CD4-positive, alpha-beta T cell treated with Interleukin-10 for 1 hour (primary cell): ENCODE results near the gene FCN2.

Source experiments
- DNase-seq: peaks from one replicate; pipeline ENCODE4 v3.0.0-alpha.2; 2020

FCN2 gene

DNA sequence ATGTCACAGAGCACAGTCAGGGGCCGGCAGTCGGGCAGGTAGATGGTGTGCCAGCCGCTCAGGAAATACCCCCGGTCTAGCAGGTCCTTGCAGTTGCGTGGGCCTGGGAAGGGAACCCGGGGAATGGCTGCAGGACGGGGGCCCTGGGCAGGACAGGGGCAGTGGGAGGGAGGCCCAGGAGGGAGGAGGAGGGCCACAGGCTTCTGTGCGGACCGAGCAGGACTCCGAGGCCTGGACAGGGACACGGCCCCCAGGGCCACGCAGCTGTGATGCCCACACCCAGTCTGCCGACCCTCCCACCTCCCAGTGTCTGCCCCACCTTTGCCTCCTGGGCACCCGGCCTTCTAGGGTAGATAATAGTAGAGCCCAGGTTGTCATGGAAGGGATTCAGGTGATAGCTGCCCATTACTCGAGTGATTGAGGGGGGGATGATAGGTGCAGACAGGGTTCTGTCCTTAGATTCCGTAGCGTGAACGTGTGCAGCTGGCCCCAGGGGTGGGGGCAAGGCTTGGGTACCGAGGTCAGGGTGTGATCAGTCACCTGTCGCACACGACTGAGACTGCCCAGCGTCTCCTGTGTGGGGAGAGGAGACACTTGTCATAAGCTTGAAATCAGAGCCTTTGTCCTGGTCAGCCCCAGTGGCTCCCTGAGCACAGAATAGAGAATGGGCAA, 32.6 kb downstream of the FCN2 start:
- DNase-seq, result no peak

DNA sequence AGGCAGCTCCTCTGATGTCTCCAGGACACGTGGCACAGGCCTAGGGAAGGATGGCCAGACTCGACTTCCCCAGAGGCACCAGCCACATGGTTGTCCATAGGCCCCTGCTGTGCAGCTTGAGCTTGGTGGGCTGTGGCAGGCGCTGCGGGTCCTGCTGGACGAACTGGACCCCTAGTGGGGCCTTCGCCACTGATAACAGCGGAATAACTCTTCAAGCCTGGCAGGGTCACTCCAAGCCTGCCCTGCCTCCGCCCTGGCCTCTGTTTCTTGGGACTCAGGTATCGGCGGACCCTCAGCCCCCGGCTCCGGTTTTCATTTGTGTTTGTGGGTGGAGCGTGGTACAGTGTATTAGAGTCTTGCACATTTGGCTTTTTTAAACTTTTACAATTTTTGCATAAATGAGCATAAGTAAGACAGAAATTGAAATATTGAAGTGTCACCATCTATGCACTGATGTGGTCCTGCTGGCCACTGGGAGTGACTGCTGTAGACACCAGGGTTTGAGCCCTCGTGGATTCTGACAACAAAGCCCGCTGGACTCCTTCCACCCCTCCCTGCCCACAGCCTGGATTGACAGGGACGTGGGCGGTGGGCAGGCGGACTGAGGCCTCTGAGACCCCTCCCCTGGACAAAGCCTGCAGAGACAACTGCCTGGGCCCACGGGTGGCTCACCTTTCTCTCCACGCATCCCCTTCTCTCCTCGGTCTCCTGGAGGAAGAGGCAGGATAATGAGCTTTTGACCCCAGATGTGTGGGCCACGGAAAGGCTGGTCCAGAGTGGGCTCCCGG, 33.3 kb downstream of the FCN2 start:
- DNase-seq, result no peak

DNA sequence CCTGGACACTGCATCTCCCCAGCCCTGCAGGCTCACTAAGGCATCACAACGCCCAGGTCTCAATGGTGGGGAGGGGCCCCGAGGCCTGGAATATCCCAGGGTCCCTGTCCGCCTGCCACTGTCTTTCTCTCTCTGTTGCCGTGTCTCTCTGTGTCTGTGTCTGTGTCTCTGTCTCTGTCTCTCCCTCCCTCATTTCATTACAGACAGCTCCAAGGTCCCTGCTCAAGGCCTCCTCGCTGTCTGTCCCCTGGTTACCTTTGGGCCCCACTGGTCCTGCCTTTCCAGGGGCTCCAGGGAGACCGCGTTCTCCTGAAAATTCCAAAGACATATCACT, 33.9 kb downstream of the FCN2 start:
- no peak for DNase-seq

DNA sequence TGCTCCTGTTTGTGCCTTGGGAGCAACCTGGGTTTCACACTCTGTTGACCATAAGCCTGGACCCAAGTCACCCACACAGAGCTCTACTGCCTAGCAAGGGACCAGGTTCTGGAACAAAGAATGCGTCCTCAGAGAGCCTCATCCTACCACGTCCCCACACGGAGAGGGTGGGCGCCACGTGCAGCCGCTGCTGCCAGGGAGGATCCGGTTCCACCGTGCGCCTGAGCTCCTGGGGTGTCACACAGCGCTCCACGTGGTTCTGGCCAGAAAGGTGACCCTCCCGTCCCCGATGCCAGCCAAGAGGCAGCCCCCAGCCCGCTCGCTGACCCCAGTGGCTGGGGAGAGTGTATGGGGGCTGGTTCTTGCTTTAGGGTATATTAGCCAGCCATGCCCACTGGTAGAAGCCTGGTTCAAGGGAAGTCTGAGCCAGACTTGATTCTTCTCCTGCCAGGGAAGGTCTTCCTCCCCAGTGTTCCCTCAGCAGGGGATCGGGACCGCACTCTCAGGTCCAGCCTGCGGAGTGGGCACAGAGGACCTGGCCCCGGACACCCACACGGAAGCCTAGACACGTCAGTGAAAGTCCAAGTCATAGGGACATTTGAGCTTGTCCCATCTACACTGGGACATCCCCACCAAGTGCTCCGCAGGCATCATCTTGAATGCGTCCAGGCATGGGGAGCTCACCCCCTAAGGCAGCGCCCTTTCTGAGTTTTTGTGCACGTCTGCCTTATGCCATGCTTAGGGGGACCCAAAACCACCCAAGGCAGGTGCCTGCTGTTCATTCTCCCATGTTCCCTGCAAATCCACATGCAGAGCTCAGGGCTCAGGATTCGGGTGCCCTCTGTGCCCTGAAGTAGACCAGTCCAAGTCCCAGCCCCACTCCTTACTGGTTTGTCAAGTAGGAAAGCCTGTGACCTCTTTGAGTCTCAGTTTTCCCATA, 34.7 kb downstream of the FCN2 start:
- no peak for DNase-seq

DNA sequence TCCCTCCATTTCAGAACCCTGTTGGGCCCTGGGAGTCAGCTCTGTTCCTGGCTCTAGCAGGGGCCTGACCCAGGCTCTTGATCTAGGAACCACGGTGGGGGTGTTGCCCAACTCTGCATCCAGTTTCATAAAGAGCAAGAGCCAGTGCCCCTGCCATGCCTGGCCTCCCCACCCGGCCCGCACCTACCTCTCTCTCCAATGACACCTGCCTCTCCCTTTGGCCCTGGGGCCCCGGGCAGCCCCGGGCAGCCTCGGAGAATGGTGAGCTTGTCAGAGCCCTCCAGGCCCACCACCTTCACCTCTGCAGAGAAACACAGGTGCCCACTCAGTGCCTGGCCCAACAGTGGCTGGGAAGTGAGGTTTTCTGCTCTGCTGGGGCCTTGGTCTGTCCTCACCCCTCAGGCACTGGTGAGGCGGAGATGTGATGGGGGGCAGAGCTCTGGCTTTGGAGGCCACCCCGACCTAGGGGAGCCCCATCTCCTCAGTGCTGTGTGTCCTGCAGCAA, 35.6 kb downstream of the FCN2 start:
- DNase-seq, result no peak

DNA sequence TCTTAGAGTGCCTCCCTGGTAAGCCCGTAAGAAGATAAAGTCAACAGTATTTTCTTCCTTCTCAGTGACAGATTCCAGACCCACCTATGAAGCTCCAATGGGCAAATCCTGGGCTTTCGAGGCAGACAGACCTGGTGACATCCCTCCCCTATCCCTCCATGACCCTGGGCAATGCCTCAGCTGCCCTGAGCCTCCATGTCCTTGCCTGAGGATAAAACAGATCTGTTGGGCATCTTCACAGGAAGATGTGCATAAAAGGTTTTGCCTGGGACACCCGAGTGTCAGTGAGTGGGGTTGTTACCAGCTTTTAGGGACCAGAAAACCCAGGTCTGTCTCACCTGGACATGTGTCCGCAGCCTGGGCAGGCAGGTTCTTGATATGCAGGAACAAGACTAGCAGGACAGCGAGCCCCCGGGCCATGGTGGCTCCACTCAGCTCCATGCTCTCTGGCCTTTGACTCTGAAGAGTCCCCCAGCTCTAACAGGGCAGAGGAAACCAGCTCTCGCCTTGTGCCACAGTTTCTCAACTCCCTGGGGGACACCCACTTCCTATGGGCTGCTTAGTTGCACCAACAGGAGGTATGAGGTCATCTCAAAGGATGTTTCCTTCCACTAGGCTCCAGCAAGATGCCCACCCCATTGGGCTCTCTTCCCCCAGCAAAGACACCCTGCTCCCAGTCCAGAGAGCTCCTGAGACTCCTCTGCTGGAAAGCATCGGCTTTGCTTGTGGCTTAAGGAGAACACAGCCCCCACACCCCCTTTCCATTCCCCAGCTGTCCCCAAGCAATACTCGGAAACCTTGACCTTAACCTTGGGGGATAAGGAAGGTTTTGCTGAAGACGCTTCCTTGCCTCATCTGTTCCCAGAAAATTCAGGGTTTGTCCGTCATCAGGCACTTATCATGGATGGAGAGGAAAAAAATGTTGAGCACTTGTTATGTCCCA, 37.1 kb downstream of the FCN2 start, which contains the start of gene FCN1:
Gene FCN1, minus strand, starts transcription at position 482 of the 943 bp plus-strand sequence. Its CDS starts 41 bp downstream, at position 441.
- DNase-seq, result no peak

DNA sequence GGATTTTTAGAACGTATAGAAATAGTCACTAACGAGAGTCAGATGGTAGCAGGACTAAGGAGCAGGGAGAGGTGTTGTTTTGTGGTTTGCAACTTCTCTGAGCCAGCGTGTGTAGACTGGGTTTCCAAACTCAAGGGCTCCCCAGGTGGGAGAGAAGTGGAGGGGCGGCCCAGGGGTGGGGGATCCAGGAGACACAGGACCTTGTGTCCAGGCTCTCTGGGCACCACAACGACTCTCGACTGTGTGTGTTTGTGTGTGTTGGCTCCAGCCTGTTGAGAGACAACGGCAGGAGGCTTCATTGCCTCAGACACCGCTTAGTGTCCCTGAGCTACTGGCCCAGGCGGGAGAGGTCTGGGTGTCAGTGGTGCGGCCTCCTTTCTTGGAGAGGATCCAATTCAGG, 38.0 kb downstream of the FCN2 start:
- no peak for DNase-seq

DNA sequence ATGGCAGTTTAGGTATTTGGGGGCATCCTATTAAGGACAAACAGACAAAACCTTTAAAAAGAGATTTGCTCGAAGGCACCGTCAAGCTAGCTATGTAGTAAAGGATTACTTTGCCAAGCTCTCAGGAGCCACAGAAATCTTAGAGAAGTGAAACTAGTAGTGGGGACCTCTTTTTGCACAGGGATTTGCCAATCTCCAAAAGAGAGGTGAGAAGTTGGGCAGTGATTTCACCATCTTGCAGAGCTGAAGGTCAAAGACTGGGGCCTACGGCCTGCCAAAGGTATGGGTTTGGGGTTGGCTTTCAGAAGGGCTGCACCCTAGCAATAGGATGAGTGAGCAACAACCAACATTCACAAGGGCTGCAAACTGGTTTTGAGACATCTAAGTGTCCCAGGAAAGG, 38.7 kb downstream of the FCN2 start:
- no peak for DNase-seq

DNA sequence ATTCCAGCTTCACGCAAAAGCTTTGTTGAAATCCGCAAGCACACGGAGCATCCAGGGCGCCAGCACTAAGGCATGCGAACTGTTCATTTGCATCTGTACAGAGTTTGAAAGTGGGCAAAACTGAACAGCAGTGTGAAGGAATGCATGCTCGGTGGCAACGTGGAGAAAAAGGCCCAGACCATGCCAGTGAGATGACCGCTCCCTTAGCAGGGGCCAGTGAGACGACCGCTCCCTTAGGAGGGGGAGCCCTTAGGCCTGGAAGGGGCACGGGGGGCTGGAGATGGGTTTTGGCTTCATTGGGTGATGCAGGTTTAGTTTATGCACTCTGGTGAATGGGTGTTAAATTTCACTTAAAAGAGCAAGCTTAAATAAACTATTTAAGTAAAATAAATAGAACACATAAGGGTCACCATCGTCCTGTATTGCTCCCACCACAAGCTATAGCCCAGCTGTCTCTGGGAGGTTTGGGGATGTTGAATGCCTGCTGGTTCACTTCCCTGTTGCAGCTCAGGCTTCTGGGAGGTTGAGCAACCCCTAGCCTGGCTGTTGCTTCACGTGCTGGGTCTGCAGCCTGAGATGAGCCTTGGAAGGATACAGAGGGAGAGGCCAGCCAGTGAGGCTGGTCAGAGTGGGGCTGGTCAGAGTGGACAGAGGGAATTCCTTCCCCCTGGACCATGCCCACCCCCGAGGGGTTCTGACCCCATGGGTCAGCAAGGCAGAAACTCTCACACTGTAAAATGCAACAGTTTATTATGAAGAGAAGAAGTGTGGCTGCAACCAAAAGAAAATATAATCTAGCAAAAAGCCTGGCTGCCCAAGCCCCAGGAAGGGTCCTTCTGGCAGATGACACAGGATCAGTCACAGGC, 41.7 kb downstream of the FCN2 start:
- DNase-seq, result no peak

DNA sequence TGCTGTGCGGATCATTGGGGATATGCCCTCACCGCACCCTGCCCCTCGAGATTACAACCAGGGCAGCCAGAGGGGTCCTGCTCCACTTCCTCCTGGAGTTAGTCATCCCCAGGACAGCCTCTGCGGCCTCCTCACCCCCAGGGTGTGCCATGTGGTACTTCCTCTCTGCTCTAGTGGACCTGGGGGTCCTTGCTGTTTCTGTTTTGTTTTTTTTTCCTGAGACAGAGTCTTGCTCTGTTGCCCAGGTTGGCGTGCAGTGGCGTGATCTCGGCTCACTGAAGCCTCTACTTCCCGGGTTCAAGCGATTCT, 42.3 kb downstream of the FCN2 start:
- DNase-seq, result no peak

DNA sequence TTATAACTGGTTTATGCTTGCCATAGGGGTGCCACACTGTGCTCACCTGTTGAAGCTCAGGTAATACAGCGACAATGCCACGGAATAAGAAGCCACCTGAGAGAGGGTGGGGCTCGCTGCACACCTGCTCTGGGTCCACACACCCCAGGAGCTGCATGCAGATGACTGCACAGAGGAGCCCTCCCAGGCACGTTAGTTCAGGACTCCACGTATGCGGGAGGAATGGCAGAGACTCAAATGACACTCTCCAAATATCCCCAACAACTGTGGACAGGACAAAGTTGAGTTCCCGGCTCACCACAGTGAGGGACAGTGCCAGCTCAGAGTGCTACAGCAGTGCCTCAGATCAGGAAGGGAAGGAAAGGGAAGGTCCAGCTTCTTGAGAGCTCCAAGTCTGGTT, 42.9 kb downstream of the FCN2 start:
- no peak for DNase-seq

DNA sequence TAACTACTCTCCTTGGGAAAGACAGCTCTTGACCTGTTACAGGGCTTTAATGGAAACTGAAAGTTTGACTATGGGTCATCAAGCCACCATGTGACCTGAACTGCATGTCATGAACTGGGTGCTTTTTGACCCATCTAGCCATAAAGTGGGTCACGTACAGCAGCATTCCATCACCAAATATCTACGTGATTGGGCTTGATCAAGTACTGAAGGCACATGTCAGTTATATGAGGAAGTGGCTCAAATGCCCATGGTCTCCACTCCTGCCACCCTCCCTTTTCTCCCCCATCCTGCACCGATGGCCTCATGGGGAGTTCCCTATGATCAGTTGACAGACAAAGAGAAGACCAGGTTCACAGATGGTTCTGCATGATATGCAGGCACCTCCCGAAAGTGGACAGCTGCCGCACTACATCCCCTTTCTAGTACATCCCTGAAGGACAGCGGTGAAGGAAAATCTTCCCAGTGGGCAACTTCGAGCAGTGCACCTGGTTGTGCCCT, 44.5 kb downstream of the FCN2 start:
- DNase-seq, result no peak

DNA sequence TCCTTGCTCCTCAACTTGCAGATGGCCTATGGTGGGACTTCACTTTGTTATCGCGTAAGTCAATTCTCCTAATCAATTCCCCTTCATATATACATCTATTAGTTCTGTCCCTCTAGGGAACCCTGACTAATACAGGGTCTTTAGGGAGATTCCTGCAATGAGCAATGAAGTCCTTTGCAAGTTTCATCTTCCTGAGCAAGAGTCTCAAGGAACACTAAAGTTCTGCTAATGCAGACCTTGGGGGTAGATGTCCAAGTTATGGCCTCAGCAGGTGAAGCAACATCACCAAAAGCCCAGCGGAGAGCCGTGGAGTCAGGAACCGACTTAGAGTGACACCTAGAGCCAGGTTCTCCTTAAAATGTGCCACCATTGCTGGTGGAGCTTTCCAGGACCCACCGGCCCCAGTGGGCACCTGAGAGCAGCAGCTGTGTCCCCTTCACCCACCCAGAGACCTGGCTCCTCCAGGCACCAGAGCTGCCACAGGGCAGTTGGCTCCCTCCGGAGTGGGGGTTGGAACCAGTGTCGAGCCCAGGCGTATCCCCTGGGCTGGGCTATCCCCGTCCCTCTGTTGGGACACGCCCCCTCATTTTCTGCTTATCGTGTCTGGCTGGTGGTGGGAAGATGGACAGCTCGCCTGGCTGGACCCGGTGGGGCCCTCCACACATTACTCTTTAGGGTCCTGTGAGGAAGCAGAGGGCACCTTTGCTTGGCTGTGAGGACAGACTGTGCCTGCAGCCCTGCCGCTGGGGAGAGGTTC, 48.0 kb downstream of the FCN2 start:
- no peak for DNase-seq

DNA sequence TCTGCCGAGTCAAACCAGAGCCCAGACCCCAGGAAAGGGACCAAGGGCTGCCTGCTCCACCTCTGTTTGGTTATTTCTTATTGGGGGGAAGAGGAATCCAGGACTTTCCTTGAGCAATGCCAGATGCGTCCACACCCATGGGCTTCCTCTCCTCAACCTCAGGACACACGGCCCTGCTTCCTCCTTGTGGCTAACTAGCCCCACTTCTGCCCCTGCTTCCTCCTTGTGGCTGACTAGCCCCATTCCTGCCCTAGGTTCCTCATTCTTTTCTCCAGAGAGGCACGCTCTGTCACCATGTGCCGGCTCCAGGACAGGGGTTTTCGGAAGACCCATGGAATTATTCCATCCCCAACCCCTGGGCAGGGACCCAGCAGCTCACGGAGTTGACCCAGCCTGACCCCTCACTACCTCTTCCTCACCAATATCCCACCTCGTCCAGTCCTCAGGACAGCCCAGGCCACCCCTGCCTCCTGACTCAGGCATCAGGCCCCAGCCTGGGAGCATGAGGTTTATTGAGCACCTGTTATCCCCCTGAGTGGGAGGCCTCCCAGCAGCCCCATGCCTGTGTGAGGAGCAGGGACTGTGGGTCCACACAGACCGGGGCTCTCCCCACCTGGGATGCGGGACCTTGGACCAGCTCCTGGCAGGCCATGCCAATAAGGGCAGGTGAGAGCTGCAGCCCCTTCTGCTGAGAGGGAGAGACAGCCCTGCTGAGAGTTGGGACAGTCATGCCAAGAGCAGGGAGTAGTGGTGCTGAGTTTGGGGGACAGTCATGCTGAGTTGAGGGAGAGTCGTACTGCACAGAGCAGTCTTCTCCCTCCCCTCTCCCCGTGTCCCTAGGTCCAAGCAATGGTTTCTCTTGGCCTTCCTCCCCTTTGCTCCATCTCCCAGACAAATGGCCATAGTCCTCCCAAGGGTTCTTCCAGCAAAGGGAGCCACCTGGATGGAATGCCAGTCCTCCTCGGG, 48.9 kb downstream of the FCN2 start:
- peak; percentile 4 for DNase-seq

DNA sequence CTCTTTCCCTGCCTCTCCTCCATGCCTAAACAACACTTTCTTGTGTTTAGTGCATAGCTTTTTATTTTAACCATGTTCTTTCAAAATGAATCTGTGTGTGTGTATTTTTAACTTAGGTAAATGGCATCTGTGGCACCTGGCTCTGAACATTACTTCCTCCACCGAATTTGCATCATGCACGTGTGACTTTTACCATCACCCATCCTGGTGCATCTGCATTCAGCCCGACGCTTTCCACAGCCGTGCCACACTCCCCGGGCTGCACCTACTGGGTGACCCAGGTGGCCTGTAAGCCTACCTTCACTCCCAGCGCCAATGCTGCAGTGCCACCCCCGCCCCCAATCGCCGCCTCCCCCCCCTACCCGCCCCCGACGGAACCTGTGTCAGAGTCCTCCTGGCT, 49.8 kb downstream of the FCN2 start:
- DNase-seq, result no peak

DNA sequence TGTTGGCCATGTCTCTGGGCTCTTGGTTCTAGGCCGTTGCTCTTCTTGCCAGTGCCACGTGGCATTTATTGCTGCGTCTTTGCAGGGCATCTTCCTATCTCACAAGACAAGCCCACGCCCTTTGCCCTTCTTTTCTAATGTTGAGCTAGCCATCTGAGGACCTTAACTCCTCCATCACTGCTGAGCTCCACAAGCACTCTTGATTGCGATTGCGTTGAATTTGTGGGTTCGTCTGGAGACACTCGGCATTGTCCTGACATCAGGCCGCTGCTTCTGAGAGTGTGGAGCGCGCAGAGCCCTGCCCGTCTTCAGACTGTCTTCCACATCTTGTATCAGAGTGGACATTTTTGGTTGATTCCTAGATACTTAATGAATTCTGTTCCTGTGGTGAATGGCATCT, 51.6 kb downstream of the FCN2 start:
- no peak for DNase-seq

DNA sequence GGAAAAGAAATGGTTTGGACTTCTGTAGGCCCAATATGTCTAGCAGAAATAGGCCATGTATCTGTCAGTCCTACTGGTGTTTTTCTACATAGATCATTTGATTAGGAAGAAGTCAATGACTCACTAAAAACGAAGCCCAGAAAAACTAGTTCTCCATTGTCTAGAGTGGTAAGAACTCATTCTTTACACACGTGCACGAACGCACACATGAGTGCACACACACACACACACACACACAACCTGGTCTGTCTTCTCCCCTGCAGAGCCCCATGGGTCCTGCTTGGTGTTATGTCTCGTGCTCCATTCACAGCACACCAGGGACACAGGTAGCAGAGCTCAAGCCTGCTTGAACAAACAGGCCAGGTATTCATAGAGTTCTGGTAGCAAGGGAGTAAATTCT, 52.0 kb downstream of the FCN2 start:
- DNase-seq, result no peak

DNA sequence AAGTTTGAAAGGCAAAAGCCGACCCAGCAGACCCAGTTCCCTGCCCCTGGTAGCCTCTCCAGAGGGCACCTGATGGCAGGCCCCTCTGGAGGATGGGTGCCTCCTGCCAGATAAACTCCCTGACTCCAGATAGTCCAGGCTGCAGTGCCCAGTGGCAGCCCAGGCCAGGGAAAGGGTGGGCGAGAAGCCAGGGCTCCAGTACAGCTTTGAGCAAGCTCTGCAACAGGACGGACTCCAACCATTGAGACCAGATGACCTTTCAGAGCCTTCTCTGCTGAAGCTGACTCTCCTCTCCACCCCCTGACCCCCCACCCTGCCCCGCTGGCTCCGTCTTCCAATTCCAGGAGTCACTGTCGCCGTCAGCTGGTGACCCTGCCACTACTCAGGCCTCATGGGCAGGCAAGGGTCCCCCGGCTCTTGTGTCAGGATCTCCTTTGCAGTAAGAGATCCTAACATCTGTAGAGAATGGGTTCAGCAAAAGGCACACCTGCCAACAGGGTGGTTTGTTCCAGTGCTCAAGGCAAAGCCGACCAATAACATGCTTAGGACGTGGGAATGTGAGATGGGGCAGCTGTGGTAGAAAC, 52.6 kb downstream of the FCN2 start:
- DNase-seq, result no peak
